ENCODE data around the gene ZAP70.
A peak's percentile ranks its signal among the peaks of the same experiment; 100 is the strongest.

Gene ZAP70

DNA sequence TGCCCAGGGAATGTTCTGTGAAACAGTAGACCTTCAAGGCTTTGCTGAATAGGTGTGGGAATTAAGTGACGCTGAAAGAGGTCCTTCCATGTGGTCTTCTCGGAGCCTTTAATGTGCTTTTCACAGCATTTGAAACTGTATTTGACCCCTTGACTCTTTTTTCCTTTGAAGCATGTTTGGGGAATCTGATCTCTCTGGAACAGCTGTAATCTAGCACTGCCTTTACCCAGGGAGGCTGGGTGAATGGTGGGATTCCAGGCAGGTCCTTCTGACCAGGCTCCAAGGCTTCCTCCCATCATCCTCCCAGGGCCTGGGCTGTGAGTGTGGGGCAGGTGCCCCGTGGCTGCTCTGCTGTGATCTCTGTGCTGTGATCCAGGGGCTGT lies 4.2 kb downstream of the ZAP70 start:
- DNase-seq (ENCODE audit: low read depth) = no peak

DNA sequence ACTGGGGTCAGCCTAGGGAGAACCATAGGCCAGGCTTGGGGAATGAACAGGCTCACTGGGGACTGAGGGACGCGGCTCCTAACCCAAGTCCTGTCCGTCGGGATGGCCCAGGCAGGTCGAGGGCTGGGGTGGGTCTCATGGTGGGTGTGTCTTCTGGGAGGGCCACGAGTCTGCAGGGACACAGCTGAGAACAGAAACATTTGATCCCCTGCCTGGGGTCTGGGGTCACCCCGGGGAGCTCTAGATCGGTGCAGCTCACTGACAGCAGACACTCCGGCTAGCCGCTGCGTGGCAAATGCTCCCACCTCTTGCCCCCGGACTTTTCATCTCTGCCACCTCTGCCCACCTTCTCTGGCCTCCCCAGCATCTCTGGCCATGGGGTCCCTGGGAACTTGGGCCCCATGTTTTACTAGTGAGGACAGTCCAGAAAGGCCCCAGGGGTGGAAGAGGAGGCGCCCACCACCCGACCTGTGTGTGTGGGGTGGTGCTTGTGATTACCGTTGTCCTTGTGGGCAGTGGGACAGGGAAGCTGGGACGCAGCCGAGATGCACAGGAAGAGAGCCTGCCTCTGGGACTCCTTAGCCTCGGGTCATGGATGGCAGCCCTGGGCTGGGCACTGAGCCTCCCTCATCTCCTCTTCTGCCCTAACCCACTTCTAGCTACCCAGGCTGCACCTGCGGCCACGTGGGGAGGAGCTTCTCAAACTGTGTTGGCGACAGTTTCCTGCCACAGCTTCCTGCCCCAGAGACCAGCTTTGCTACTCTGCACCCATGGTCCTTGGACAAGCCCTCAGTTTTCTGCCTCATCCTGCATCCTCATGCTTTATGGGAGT lies 4.9 kb downstream of the ZAP70 start:
- peak; percentile 58 for DNase-seq (ENCODE audit: low read depth)

DNA sequence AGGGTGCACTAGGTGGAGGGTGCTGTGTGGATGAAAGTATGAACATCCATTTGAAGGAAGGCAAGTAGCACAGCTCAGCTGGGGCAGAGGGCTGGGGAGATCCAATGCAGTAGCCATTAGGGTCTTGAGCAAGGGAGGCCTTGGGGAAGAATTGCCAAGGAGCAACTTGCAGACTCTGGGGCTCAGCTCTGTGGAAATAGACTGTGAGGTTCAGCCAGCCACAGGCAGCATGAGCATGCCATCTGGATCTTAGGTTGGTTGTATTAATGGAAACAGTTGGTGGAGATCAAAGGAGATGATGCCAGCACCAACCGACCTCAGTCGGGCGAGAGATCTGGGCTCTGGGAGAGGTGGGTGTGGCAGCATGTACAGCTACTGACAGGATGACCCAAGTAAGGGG lies 5.6 kb downstream of the ZAP70 start:
- DNase-seq (ENCODE audit: low read depth) = no peak

DNA sequence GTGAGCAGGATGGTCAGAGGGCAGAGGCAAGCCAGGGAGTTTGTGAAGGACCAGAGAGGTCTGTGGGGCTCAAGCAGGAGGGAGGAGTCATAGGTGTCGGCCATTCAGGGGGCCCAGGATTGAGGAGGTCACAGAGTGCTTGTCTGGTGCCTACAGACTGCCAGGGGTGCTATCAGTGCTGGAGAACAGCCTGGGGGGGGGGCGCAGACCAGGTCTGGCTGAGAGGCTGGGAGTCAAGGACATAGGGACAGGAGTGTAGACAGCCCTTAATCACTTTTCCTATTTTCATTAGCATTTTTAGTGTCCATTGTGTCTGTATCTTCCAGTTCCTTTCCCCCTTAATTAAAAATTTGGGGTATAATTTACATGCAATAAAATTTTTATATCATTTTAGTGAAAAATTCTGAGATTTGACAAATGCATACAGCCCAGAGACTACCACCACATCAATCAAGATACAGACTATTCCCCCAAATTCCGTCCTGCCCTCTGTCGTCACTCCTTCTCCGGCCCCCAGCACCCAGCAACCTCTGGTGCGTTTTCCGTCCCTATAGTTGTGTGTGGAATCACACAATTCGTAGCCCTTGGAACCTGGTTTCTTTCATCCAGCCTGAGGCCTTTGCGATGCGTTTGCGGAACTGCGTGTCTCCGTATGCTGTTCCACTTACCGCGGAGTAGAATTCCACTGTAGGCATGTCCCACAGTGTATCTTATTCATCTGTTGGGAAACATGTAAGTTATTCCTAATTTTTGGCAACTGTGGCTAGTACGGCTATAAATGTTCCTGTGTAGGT lies 6.2 kb downstream of the ZAP70 start:
- no peak for DNase-seq (ENCODE audit: low read depth)

DNA sequence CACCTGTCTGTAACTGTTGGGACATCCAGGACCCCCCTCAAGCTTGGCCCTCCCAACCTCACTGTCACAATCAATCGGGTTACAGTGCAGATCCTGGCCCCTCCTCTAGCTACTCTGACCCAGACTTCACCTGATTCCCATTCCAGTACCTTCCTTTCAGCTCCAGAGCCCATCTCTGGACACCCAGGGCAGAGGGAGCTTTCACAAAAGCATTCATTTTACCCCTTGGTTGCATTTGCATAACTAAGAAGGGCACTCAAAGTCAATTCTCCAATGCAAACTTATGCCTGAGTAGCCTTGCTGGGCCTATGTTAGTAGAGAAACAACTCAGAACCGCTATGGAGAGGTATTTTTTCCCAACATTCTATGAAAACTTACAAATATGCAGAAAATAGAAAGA lies 7.4 kb downstream of the ZAP70 start:
- no peak for DNase-seq (ENCODE audit: low read depth)

DNA sequence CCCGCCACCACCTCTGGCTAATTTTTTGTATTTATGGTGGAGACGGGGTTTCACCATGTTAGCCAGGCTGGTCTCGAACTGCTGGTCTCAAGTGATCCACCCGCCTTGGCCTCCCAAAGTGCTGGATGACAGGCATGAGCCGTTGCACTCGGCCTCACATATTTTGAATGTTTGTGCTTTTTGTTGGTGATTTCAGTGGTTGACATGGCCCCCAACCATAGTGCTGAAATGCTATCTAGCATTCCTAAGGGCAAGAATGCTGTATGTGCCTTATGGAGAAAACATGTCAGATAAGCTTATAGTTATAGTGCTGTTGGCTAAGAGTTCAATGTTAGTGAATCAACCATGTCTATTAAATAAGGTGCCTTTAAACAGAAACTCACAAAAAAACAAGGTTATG lies 8.9 kb downstream of the ZAP70 start:
- no peak for DNase-seq (ENCODE audit: low read depth)

DNA sequence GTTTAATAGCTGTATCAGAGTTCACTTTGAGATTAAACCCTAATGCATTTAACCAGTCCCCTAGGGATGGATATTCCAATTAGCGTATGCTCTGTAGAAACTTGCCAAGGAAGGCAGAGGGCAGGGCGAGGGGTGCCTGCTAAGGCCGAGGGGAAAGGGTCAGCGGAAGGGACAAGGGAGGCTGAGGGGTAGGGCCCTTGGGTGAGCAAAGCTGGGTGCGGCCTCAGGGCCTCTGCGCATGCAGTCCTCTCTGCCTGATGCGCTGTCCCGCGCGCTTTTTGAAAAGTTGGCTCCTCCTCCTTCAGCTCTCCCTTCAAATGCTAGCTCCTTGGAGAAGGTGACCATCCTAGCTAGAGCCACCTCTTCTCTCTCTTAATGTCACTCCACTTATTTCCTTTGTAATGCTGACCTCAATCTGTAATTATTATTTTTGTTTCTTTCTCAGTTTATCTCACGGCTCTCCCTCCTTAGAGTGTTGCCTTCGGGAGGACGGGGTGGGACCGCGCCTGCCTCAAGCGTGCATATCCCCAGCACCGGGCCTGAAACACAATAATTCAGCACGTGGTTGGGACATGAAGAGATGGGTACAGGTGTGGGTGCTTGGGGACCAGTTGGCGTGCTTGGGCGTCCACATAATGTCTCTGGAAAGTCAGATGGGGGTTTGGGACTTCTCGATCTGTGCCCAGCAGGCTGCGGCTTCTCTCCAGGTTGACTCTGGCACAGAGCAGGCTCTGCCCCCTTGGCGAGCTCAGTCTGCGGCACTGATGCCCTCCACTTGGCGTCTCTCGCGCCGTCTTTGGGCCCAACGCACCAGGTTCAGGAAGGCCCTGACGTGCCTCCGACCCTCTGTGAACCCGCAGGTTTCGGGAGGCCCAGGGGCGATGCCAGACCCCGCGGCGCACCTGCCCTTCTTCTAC lies 10.0 kb downstream of the ZAP70 start:
- DNase-seq (ENCODE audit: low read depth) = no peak

DNA sequence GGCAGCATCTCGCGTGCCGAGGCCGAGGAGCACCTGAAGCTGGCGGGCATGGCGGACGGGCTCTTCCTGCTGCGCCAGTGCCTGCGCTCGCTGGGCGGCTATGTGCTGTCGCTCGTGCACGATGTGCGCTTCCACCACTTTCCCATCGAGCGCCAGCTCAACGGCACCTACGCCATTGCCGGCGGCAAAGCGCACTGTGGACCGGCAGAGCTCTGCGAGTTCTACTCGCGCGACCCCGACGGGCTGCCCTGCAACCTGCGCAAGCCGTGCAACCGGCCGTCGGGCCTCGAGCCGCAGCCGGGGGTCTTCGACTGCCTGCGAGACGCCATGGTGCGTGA lies 10.7 kb downstream of the ZAP70 start:
- DNase-seq (ENCODE audit: low read depth) = no peak

DNA sequence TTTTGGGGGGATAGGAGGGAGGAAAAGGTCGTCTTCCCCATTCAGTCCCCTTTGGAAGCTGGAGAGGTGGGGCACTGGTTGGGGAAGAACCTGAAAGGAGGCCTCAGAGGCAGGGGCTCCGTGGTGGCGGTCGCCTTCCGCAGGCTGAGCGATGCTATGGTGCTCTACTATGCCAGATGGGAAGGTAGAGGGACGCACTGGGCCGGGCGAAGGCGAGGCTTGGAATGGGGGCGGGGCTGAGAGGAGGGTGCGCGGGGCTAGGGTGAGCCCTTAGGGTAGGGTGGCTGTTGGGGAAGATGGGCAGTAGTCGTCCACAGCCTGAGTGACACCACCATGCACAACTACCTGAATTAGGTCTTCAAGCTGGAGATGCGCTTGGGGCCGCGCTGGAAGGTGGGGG lies 11.1 kb downstream of the ZAP70 start:
- DNase-seq (ENCODE audit: low read depth) = no peak

DNA sequence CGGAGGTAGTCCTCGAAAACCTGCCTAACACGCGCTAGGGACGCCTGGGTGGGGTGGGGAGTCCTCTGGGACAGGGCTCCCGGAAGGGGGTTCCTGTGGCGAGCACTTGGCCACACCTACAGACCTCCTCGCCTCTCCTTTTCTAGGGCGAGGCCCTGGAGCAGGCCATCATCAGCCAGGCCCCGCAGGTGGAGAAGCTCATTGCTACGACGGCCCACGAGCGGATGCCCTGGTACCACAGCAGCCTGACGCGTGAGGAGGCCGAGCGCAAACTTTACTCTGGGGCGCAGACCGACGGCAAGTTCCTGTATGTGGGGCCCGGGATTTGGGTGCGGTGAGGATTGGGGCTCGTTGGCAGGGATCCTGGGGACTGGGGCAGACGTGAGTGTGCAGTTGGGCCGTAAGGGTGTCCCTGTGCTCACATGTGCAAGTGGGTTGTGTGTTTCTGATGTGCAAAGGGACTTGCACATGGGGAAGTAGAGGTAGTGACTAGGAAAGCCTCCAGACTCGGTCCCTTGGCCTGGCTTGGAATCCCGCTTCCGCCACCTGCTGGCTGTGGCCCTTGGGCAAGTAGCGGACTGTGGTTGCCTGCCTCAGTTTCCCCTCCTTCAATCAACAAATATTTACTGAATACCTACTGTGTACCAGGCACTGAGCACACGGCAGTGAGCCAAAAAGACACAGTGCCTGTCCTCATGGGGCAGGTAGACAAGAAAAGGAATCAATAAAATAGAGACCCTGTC lies 11.7 kb downstream of the ZAP70 start:
- DNase-seq (ENCODE audit: low read depth) = no peak

DNA sequence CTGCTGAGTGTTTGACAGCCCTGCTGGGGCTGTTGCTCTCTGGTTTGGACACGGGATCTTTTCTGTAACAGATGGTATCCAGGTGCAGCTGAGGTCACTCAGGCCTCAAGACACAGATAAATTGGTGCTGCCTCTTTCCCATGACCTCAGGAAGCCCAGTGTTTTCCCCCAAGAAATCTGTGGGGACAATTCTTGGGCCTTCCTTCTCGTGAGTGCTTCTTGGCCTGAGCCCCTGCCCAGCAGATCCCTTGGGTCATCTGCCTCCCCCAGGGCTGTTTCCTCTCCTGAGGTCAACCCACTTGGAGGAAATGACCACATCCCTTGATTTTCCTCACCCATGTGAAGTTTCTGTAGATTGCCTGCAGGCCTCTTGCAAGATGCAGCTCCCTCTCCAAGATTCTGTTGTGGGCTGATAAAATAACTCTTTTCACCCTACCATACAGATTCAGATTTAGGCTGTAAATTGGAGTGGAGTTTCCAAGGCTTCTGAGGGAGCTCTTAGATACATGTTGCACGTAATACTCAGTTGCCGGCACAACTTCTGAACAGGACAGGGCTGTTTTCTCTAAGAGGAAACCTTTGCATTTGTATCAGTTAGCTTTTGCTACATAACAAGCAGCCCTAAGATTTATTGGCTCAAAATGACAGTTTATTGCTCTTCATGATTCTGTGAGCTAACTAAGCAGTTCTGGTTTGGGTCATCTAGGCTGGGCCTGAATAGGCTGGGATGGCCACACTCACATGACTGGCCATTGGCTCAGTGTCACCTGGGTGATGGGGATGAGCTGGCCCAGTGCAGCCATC lies 13.1 kb downstream of the ZAP70 start:
- DNase-seq (ENCODE audit: low read depth) = no peak

DNA sequence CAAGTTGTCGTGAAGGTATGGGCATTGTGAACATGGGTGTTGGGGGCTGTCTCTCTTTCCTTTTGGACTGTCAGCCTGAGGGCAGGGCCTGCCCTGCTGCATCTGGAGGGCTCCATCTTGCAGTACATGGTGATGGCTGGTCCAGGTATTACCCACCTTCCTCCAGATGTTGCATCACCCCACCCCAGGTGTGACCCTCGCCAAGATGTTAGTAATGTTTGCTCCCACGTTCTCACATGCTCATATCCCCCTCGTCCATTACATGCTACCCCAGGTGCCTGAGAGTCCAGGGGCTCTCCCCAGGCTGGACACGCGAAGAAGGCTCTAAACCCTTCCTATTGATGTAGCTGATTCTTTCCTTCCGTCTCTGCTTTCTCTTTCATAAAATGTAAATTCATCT lies 13.9 kb downstream of the ZAP70 start:
- no peak for DNase-seq (ENCODE audit: low read depth)

DNA sequence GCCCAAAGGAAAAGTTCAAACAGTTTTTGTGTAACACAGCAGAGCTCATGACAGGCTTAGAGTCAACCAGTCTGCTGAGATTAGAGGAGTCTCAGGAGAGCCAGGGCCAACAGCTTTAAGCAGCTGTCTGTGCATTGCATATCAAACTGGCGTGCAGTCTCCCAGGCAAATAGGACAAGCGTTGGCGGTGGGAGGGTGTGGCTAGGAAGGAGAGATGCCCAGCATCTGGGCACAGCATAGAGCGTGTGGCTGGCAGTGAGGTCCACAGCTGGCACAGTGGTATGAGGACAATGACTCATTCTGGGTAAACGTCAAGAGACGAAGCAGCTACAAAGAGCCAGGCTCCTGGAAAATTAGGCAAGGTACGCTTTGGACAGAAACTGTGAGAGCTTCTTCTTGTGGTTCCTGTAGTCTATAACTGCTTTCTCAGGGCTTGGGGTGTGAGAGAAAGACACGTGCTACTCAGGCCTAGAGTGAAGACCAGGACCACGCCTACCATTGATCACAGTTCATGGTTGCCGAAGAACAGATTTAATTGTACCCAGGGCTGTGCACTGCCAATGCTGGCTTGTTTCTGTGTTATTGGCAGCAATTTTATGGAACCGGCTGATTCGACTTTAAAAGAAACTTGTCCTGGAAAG lies 14.8 kb downstream of the ZAP70 start:
- no peak for DNase-seq (ENCODE audit: low read depth)

DNA sequence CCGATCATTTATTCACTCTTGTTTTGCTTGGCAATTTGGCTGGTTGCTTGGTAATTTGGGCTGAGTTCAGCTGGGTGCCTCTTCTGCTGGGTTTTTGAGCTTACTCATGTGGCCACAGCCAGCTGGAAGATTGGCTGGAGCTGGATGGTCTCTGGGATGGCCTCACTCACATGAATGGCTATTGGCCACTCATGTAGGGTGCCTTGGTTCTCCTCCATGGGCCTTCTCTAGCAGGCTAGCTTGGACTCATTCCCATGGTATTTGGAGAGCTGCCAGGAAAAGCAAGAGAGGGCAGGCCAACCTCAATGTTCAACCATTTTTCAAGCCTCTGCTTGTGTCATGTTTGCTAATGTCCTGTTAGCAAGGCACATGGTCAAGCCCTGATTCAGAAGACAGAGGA lies 16.9 kb downstream of the ZAP70 start:
- DNase-seq (ENCODE audit: low read depth) = no peak

DNA sequence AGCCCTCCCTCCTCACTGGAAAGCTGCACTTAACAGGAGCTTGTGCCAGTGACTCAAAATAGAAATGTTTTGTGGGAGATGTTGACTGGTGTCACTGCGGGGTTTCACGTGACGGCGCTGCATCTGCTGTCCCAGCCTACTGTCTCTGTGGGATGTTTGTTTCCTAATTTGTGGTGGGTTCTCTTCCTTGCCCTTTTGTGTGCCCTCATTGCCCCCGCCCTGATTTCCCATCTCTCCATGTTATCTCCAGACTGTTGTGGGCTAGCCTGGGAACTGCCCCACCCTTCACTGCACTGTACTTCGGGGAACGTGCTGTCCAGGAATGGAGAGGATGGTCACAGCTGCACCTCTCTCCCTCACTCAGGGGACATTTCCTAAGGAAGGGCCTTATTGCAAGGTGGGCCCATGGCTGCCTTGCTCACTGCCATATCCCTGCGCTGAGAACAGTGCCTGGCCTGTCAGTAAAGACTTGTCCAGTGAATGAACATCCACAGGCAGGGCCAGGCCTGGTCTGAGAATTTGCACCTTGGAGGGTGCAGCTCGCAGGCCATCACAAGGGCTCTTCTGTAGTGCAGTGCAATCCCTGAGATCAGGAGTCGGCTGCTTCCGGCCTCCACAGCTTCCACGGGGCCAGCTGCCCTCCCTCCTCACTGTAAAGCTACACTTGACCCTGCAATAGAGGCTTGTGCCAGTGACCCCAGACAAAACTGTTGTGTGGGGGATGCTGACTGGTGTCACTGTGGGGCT lies 18.1 kb downstream of the ZAP70 start:
- no peak for DNase-seq (ENCODE audit: low read depth)

DNA sequence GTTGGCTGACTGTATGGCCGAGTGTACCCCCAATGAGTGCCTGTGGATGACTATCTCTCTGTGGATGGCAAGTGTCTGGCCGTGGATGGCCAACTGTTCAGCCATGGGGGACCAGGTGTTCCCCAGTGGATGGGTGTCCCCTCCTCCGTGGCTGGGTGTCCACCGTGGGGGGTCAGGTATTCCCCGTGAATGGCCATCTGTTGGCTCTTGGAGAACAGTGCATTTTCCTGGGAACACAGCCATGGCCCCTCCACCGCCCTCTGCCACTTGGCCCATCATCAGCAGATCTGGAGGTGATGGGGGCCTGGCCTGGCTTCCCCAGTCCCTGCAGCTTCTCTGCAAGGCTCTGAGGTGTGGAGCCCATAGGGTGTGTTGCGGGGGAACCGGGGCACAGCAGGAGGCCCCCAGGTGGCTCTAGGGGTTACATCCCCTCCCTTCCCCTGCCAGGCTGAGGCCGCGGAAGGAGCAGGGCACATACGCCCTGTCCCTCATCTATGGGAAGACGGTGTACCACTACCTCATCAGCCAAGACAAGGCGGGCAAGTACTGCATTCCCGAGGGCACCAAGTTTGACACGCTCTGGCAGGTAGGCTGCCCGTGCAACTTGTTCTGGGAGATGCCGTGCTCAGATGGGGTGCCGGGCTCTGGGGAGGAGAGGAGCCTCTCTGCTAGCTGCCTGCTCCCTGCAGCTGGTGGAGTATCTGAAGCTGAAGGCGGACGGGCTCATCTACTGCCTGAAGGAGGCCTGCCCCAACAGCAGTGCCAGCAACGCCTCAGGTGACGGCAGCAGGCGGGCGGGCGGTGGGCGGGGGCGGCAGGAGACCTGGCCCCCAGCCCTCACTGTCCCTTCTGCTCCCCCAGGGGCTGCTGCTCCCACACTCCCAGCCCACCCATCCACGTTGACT lies 19.3 kb downstream of the ZAP70 start:
- no peak for DNase-seq (ENCODE audit: low read depth)

DNA sequence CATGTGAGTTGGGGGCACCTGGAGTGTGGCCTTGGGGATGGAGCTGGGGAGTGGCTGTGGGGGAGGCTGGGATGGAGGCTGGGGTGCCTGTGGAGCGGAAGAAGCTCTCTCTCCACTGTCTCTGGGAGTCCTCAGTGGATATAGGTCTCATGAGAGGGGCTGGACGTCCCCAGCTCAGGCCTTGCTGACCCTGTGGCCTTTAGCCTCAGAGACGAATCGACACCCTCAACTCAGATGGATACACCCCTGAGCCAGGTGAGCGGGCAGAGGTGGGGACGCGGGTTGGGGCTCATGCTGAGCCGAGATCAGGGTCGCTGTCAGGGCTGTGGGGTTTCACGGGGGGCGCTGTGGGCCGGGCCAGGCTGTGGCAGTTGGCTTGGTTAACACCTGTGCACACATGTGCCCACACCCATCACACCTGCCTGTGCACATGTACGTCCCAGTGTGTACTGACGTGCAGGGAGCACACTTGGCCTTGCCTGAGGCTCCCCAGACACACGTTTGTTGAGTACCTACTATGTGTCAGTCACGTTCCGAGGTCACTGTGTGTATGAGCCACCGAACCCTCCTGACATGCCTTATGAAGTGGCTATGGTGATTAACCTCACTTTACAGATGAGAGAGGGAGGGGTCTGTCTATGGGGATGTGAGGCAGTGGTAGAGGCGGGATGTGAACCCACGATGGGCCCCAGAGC lies 20.1 kb downstream of the ZAP70 start:
- no peak for DNase-seq (ENCODE audit: low read depth)

Measured in T follicular helper cell (primary cell).